ENCODE data around the gene MTHFD1. TPM values are rescaled to one million over a fixed set of nuclear protein-coding genes. Genes with fewer than 3 reads are reported as not detected.

The MTHFD1 gene
- total and polyA plus RNA-seq, 2 of the 4 experiments (the other 2 are of a cell fraction) = 32.2 to 64.9 TPM

- H3K9ac ChIP-seq (ENCODE audit: low read depth, low read length) = peak overlapping the region; percentile 75
- peak overlapping the region; percentile 30; the same call in 1 of the 2 replicates for H2AK5ac ChIP-seq (ENCODE audit: low read depth, low read length)
- peak overlapping the region; percentile 91 for H3K4me2 ChIP-seq (ENCODE audit: low read depth, low read length)
- BruUV-seq (replicated peaks) = no TSS peak
- H3K9me3 ChIP-seq (ENCODE audit: control insufficient read depth, insufficient read depth, low read length) = no peaks in the 10 kb centered on the region; the same call in 1 of the 2 replicates
- POLR2A ChIA-PET (ENCODE audit: unreplicated experiment) = no interaction called here
- in situ Hi-C loops (cut with MboI; ENCODE audit: low sequenced_read_pairs) (no loop called here), dilution Hi-C loops (cut with HindIII; ENCODE audit: low sequenced_read_pairs, unreplicated experiment) (no loop called here), intact Hi-C loops (cut with micrococcal nuclease) (no loop called here)
- peak overlapping the region; percentile 97 for H2AFZ ChIP-seq (replicated peaks; ENCODE audit: low read length, poor library complexity)
- 1% methylated on average over 25 of the region's 49 CpGs; no CpG with 5 or more reads in 1 of the 2 experiments for WGBS, 2 experiments (ENCODE audit: extremely low coverage in 2 of 2, insufficient read length in 1 of 2)
- H3K4me3 ChIP-seq (ENCODE audit: insufficient read depth, low read depth, low read length) = peak overlapping the region; percentile 68
- H3K56ac ChIP-seq (ENCODE audit: extremely low read depth, insufficient read depth, low read length) = peak overlapping the region; percentile 23; the same call in 1 of the 2 replicates
- DNase-seq (peak; percentile 98), ATAC-seq (ENCODE audit: low read depth) (peak; percentile 92)
- peak overlapping the region; percentile 77 for H3K18ac ChIP-seq (ENCODE audit: low read depth, low read length)
- peak overlapping the region; percentile 28 for H2AK9ac ChIP-seq (replicated peaks; ENCODE audit: low read depth, low read length, poor library complexity)
- H3K14ac ChIP-seq (replicated peaks; ENCODE audit: low read depth, low read length) = peak overlapping the region; percentile 97
- peak overlapping the region; percentile 99 for H4K5ac ChIP-seq (ENCODE audit: low read depth, low read length)
- peak overlapping the region; percentile 75 for H3K23ac ChIP-seq (ENCODE audit: low read depth, low read length)
- no peaks in the 10 kb centered on the region for H3K27me3 ChIP-seq (ENCODE audit: control insufficient read depth, insufficient read depth, low read length)
- H3K27ac ChIP-seq (ENCODE audit: insufficient read depth, low read length) = peak overlapping the region; percentile 78
- H2BK20ac ChIP-seq (ENCODE audit: low read depth, low read length) = no peak overlapping the region
- peaks cover 4 to 8% of the 10 kb centered on the region in 2 experiments; a peak in 3 of 4 replicates for H3K79me1 ChIP-seq (ENCODE audit: low read depth in 1 of 2, low read length in 2 of 2)
- peak overlapping the region; percentile 98 to 99 for H4K8ac ChIP-seq (ENCODE audit: low read depth in 2 of 2, low read length in 2 of 2)
- CTCF ChIA-PET = no interaction called here
- peak overlapping the region; percentile 95 for H3K4ac ChIP-seq (ENCODE audit: low read depth, low read length)
- peak overlapping the region; percentile 77 for H4K91ac ChIP-seq (ENCODE audit: insufficient read depth, low read depth, low read length)
- no peaks in the 10 kb centered on the region for H3K4me1 ChIP-seq (ENCODE audit: control insufficient read depth, insufficient read depth, low read length)
- peak overlapping the region; percentile 64 for H2BK5ac ChIP-seq (ENCODE audit: low read depth, low read length, poor library complexity, severe bottlenecking)
- H2BK15ac ChIP-seq (ENCODE audit: low read depth, low read length) = no peak overlapping the region; the same call in 2 of the 3 replicates
- H4K20me1 ChIP-seq (ENCODE audit: insufficient read depth, low read length) = no peaks in the 10 kb centered on the region
- H3K9me1 ChIP-seq (ENCODE audit: insufficient read depth, low read length) = peaks cover 3% of the 10 kb centered on the region; the same call in 1 of the 2 replicates
- H2BK120ac ChIP-seq (ENCODE audit: low read depth, low read length) = peak overlapping the region; percentile 59; the same call in 1 of the 2 replicates
- TF ChIP-seq RCOR1 (IDR thresholded peaks at IDR 0.05; ENCODE audit: insufficient replicate concordance, low read length) = no peak
- TF ChIP-seq MAZ (IDR thresholded peaks at IDR 0.05; ENCODE audit: borderline replicate concordance, low read depth, low read length) = peak; percentile 65; the same call in 1 of the 2 replicates
- TF ChIP-seq USF2 (IDR thresholded peaks at IDR 0.05; ENCODE audit: low read depth, low read length) = no peak
- no peak for TF ChIP-seq CHD1 (IDR thresholded peaks at IDR 0.05; ENCODE audit: low read depth, low read length)
- no peaks in the 10 kb centered on the region for H3K36me3 ChIP-seq (ENCODE audit: control insufficient read depth, insufficient read depth, low read length)
Measured at GRCh38 chr14:64338616-64339316, 49.4 kb upstream of the MTHFD1 start.

Data from IMR-90 (cell line).